RPMI7951 (cell line): ENCODE measurements around the gene RNF207. TPM values are rescaled to one million over a fixed set of nuclear protein-coding genes. Genes with fewer than 3 reads are reported as not detected.

Experiments
- DNase-seq: peaks from one replicate; pipeline ENCODE4 v3.0.0-alpha.2; 2012; ENCODE audit warnings: low read depth
- total RNA-seq: library from RNA; depleted of rRNA; stranded (reverse); fragments of >200 nt; shearing (Covaris generic); gene quantifications from 2 replicates; pipeline ENCODE4 v1.2.3, GENCODE V29; 2014

Gene RNF207
- total RNA-seq, 1 experiment from 2014 or later = 4.9 TPM

GRCh38 chr1:6249739-6250689 is 44.1 kb downstream of the RNF207 start:
- no peak for DNase-seq

GRCh38 chr1:6251233-6251632 is 45.3 kb downstream of the RNF207 start:
- DNase-seq = no peak

DNA sequence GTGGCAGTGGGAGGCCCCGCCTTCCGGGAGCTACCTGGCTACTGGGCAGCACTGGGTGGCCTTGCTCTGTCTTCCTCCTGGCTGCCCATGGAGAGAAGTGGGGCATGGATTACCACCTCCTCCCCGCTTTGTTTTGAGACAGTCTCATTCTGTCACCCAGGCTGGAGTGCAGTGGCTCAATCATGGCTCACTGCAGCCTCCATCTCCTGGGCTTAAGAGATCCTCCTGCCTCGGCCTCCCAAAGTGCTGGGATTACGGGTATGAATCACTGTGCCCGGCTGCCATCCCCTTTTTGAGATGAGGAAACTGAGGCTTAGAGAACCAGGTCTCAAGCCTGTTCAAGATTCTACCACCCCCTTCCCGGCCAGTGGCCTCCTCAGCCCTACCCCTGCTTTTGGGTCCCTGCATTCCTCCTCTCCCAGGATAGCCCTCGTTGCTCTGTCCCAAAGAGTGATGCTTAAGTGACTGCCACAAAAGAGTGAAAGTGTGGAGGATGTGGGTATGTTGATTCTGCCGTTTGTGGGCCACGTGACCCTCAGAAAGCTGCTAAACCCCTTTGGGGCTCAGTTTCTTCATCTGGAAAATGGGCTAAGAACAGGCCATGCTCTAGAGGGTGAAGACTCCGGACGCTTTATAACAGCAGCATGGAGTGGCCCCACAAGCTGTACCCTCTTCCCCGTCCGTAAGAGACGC is 45.9 kb downstream of the RNF207 start:
- no peak for DNase-seq

DNA sequence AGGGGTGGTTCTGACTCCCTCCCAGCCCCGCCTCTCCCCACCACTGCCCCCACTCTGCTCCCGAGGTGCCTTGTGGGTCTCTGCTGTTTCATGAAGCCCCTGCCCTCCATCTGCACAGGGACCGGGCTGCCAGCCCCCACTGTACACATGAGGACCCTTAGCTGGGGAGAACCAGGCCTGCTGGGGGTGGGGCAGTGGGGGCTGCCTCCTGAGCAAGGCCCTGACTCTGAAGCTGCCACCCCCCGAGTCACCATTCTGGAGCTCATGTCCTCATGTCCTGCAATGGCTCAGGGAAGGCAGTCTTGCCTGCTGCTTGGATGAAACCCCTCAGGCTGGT is 46.4 kb downstream of the RNF207 start:
- no peak for DNase-seq

- DNase-seq = no peak
Measured at GRCh38 chr1:6253380-6253779, 47.5 kb downstream of the RNF207 start.

DNA sequence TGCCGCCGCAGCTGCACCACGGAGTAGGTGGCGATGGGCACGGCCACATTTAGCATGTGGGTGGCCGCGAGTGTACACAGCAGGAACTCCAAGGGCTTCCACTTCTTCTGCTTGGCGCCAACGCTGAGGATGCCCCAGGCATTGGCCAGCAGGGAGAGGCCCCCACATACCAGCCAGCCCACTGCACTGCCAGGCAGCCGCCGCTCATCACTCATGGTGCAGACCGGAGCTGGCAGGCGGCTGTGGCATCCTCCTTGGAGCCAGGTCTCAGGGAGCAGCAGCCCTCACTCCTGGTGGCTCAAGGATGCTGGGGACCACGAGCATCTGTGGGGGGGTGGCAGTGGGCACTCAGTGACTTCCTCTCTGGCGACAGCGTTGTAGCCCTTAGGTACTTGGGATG is 48.8 kb downstream of the RNF207 start:
- DNase-seq = no peak

DNA sequence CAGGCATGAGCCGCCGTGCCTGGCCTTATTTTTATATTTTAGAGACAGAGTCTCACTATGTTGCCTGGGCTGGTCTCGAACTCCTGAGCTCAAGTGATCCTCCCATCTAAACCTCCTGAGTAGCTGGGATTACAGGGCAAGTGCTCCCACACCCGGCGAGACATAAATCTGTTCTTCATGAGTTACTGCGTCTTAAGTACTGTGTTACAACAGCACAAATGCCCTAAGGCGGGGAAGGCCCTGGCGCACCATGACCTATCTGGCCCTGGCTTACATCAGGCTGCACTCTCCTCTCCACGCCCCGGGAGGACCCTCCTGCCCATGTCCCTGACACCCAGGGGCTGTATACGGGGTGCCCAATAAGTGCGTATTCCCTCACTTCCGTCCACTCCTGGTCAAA is 50.7 kb downstream of the RNF207 start:
- peak; percentile 81 for DNase-seq

GRCh38 chr1:6257541-6258069 is 51.7 kb downstream of the RNF207 start:
- DNase-seq = peak; percentile 84

- no peak for DNase-seq
Measured at GRCh38 chr1:6258675-6259074, 52.8 kb downstream of the RNF207 start.

DNA sequence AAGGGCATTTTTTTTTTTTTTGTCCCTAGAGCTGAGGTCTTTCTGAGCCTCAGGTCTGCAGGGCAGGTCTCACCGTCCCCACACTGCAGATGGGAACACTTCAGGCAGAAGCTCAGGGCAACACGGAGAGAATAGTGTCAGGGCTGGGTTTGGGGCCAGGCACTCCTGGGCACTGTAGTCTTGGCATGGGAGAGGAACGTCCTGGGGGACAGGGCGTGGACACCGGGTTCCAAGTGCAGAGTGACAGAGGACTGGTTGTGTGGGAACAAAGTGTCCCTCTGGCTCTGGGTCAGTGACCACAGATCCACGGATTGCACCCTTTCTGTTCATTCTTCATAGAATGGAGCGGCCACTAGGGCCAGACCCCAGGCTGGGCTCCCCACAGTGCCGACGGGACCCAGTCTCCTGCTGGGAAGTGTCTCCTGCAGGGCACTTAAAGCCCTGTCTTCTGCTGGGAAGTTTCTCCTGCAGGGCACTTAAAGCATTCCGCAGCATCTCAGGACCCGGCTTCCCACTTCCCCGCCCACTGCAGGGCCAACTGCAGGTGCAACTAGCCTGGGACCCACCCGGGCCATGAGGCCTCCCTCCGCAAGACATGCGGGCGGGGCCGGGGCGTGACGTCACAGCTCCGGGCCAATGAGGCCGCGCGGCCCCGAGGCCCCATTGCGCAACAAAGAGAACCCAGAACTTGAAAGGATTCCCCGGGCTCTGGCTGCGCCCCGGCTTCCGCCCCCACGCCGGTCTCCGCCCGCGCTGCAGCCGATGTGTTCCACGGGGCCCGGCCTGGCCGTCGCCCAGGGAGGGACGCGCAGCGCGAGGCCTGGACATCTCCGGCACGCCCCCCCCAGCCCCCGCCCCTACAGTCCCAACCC is 53.8 kb downstream of the RNF207 start:
- DNase-seq = peak; percentile 82

- DNase-seq = no peak
Measured at GRCh38 chr1:6260433-6260934, 54.6 kb downstream of the RNF207 start.

DNA sequence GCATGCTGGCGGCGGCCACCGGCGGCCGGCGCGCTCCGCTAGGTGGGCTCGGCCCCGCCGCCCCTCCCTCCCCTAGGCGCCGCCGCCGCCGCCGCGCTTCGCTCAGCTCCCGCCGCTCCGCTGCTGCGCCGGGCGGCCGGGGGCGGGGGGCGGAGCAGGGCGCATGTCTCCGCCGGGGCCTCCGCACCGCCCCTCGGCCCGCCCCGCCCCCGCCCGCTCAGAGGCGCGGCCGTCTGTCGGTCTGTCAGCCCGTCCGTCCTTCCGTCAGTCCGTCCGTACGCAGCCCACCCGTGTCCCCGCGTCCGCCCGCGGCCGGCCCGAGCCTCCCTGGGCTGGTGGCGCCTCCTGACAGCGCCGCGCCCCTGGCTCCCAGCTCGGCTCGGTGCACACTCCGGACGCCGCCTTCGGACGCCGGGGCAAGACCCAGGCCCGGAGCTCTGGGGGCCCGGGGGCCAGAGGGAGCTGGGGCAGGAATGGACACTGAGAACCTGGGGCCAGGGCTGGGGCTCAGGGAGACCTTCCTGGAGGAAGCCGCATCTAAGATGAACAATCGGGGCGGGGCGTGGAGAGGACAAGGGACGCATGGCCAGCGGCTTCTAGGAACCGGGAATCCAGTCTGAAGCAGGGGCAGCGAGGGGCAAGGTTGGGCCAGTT is 55.2 kb downstream of the RNF207 start, which contains the start of gene GPR153:
Gene GPR153, minus strand, starts transcription at position 138 of the 654 bp plus-strand sequence. CDS start 6,193 bp downstream, outside the sequence.
- peak; percentile 55 for DNase-seq

GRCh38 chr1:6261615-6261995 is 55.7 kb downstream of the RNF207 start:
- no peak for DNase-seq

DNA sequence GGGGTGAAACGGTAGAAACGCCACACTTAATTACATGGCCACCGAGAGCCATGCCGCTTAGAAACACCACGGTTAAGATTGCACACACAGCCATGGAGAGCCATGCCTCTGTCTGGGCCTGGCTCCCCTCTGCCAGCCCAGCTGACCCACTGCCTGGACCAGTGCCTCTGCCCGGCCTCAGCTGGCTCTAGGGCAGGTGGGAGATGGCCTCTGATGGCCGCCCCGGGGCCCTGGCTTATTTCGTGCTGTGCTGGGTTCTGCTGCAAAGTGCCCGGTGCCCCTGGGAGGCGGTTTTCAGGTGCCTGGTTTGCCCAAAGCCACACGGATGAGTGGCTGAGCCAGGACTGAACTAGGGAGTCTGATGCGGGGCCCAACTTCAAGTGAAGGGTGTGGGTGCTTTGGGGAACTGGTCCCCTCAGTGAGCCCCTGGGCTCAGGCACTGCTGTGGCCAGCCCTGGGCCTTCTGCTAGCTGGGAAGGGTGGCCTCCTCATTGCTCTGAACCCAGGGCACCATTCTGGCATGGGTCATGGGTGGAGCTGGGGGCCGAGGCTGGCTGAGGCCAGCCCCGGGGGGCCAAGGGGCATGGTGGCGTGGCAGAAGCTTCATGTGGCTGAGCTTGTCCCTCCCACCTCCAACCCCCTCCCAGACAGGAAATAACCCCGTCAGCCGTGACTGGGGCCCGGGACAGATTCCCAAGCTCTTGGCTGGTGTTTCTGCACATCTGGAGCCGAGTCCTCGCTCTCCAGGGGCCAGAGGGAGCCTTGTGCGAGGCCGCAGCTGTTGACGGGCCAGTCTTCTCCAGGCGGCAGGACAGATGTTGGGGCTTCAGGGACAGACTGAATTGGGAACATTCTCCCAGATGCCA is 56.9 kb downstream of the RNF207 start:
- peak; percentile 47 for DNase-seq

DNA sequence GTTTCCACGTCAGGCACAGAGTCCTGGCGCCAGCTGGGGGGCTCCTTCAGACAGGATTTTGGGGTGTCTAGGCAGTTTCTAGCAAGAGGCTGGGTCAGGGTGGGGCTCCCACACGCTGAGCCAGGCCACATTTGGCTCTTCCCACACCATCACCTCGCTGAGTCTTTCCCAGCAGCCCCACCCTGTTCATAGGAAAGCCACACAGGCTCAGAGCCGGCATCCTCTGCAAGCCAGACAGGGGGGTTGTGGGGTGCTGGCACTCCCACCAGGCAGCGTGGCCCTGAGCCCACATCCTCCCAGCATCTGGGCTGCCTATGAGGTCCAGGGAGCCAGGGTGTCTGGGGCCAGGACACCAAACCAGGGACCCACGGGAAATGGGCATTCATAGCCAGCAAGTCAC is 57.8 kb downstream of the RNF207 start:
- no peak for DNase-seq

DNA sequence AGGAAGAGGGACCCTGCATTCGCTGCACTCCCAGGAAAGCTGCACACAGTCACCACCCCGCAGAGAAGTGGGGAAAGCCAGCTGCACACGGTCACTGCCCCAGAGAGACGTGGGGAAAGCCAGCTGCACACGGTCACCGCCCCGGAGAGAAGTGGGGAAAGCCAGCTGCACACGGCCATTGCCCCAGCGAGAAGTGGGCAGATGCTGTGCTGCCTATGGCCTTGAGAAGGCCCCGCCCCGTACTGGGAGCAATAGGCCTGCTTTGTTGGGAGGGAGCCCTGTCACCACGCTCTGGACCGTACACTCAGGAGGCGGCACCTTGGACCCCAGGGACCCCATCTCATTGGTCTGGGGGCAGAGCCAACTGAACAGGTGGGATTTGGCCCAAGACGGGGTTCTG is 59.2 kb downstream of the RNF207 start:
- no peak for DNase-seq

GRCh38 chr1:6266641-6267040 is 60.7 kb downstream of the RNF207 start:
- DNase-seq = no peak

DNA sequence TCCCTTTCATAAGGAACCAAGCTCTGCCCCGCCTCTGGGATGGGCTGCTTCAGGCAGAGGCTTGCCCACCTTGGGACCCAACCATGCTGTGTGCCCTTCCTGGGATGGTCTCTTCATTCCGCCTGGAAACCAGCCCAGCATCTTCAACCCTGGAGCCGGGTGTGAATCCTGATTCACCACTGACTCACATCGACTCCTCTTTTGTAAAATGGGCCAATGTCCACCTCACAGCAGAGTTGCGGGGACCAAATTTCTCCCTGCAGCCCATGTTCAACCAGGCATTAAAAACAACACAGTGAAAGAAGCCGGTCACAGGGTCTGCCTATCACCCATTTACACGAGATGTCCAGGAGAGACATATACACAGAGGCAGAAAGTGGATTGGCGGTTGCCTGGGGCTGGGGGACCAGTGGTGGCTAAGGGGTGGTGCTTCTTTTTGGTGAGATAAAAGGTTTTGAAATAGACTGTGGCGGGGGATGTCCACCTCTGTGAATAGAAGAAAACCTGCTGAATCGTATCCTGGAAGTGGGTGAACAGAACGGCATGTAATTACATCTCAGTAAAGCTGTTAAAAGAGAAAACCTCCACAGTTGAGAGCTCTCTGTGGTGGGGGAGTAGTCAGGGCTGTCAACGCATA is 61.9 kb downstream of the RNF207 start:
- DNase-seq = peak; percentile 75

GRCh38 chr1:6268415-6268814 is 62.5 kb downstream of the RNF207 start:
- no peak for DNase-seq

DNA sequence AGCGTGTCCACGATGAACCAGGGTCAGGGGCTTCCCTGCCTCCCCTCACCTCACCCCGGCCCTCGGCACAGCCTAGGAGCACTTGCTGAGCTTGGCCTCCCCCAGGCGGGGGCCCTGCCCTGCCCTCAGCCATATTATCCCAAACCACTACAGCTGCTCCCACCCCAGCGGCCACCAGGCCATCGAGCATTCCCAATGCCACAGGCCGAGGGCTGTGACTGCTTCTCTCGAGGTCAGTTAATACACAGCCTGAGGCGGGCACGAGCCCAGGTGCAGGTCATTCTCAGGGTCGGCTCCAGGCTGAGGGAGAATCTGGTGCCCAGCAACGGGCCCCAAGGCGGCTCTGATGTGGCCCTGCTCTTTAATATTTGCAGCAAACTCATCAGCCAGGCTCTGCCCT is 63.4 kb downstream of the RNF207 start:
- DNase-seq = no peak
